ENCODE results near the gene USH1G.
"Not testable (repeated sequence)": the region's sequence is repeated elsewhere in the genome, so short reads cannot be mapped to it uniquely, and the experiment has no call there.

Gene USH1G

GRCh38 chr17:74916136-74916850 lies 6.8 kb downstream of the USH1G start:
- H3K27ac Mint-ChIP-seq = no peak overlapping the region

GRCh38 chr17:74911423-74911822 lies 11.6 kb downstream of the USH1G start:
- H3K9me3 Mint-ChIP-seq; H3K4me1 Mint-ChIP-seq; H3K27ac Mint-ChIP-seq; H3K4me3 Mint-ChIP-seq; H3K36me3 Mint-ChIP-seq (ENCODE audit: low read depth); DNase-seq: not testable (repeated sequence)
- peaks cover 49% of the 10 kb centered on the region for H3K27me3 Mint-ChIP-seq (ENCODE audit: low read depth, poor library complexity)

More at GRCh38 chr17:74916136-74916850, 6.8 kb downstream of the USH1G start:
- Mint-ChIP-seq H3K27me3 (ENCODE audit: low read depth, poor library complexity) (peaks cover 37% of the 10 kb centered on the region), H3K4me3 (no peak overlapping the region), H3K4me1 (peaks cover 15% of the 10 kb centered on the region), H3K36me3 (ENCODE audit: low read depth) (no peaks in the 10 kb centered on the region), H3K9me3 (peaks cover 3% of the 10 kb centered on the region)
- no peak for DNase-seq
- TF ChIP-seq CTCF (IDR thresholded peaks at IDR 0.05) = no peak

- not testable (repeated sequence) for H3K4me3 Mint-ChIP-seq; H3K36me3 Mint-ChIP-seq (ENCODE audit: low read depth); H3K27ac Mint-ChIP-seq; DNase-seq; H3K9me3 Mint-ChIP-seq; H3K4me1 Mint-ChIP-seq
- peaks cover 40% of the 10 kb centered on the region for H3K27me3 Mint-ChIP-seq (ENCODE audit: low read depth, poor library complexity)
Measured at GRCh38 chr17:74909097-74909496, 14.0 kb downstream of the USH1G start.

- Mint-ChIP-seq H3K9me3 (no peaks in the 10 kb centered on the region), H3K27me3 (ENCODE audit: low read depth, poor library complexity) (peaks cover 49% of the 10 kb centered on the region), H3K4me3 (no peak overlapping the region), H3K4me1 (peaks cover 6% of the 10 kb centered on the region), H3K27ac (no peak overlapping the region), H3K36me3 (ENCODE audit: low read depth) (no peaks in the 10 kb centered on the region)
- TF ChIP-seq CTCF (IDR thresholded peaks at IDR 0.05) = no peak
- DNase-seq = no peak
Measured at GRCh38 chr17:74907012-74907411, 16.0 kb downstream of the USH1G start.

GRCh38 chr17:74906214-74906793 lies 16.8 kb downstream of the USH1G start:
- peaks cover 53% of the 10 kb centered on the region for H3K27me3 Mint-ChIP-seq (ENCODE audit: low read depth, poor library complexity)
- DNase-seq; H3K27ac Mint-ChIP-seq; H3K4me1 Mint-ChIP-seq; H3K9me3 Mint-ChIP-seq; H3K36me3 Mint-ChIP-seq (ENCODE audit: low read depth); H3K4me3 Mint-ChIP-seq: not testable (repeated sequence)

GRCh38 chr17:74904687-74905409 lies 18.2 kb downstream of the USH1G start:
- H3K4me1 Mint-ChIP-seq = peaks cover 6% of the 10 kb centered on the region
- H3K27me3 Mint-ChIP-seq (ENCODE audit: low read depth, poor library complexity) = peaks cover 55% of the 10 kb centered on the region
- H3K27ac Mint-ChIP-seq = no peak overlapping the region
- no peak for DNase-seq
- no peak overlapping the region for H3K4me3 Mint-ChIP-seq
- TF ChIP-seq CTCF (IDR thresholded peaks at IDR 0.05) = no peak
- no peaks in the 10 kb centered on the region for H3K9me3 Mint-ChIP-seq
- H3K36me3 Mint-ChIP-seq (ENCODE audit: low read depth) = no peaks in the 10 kb centered on the region

- Mint-ChIP-seq H3K36me3 (ENCODE audit: low read depth) (no peaks in the 10 kb centered on the region), H3K4me3 (no peak overlapping the region), H3K4me1 (peaks cover 6% of the 10 kb centered on the region), H3K9me3 (no peaks in the 10 kb centered on the region), H3K27ac (no peak overlapping the region), H3K27me3 (ENCODE audit: low read depth, poor library complexity) (peaks cover 54% of the 10 kb centered on the region)
- TF ChIP-seq CTCF (IDR thresholded peaks at IDR 0.05) = no peak
- no peak for DNase-seq
Measured at GRCh38 chr17:74903671-74904070, 19.4 kb downstream of the USH1G start.
